Panc1 (cell line): ENCODE results near the gene DYNC1I1. TPM values are rescaled to one million over a fixed set of nuclear protein-coding genes. Genes with fewer than 3 reads are reported as not detected.

Source experiments
- ATAC-seq: fragments of 200-7000 bp; cut with Tn5 transposase; 2 replicates; pipeline ENCODE4 v1.9.1; 2020; ENCODE audit warnings: mild to moderate bottlenecking, moderate library complexity
- BruUV-seq: library from RNA; stranded (reverse); fragments of 400-500 nt; replicated peaks from 2 replicates; lab custom pipeline; 2021; lab: Mats Ljungman, UMichigan
- CTCF ChIA-PET: fragments of 300-600 bp; sonication (Branson Sonifier 250); formaldehyde crosslinking; loops from one replicate; lab custom pipeline; 2022; ENCODE audit warnings: antibody characterized with exemption; lab: Charles Lee
- POLR2A ChIA-PET: fragments of 300-600 bp; sonication (Branson Sonifier 250); formaldehyde crosslinking; loops from one replicate; lab custom pipeline; 2022; ENCODE audit warnings: antibody characterized with exemption; lab: Charles Lee
- DNase-seq: peaks from one replicate; pipeline ENCODE4 v3.0.0-alpha.2; 2010; ENCODE audit warnings: low read depth, low spot score
- H3K27ac ChIP-seq: 2 replicates; pipeline ENCODE4 v1.5.1; 2011; ENCODE audit warnings: mild to moderate bottlenecking, low read length, inconsistent platforms
- H3K27me3 ChIP-seq: fragments of 200-500 bp; sonication (Bioruptor generic); 2 replicates; pipeline ENCODE4 v1.6.0; 2014; ENCODE audit warnings: low read length, inconsistent platforms; ENCODE audit not compliant: control insufficient read depth, insufficient read depth
- H3K36me3 ChIP-seq: fragments of 200-500 bp; sonication (Bioruptor generic); 2 replicates; pipeline ENCODE4 v1.5.1; 2014; ENCODE audit warnings: inconsistent platforms, mild to moderate bottlenecking, low read length, moderate library complexity; ENCODE audit not compliant: control insufficient read depth, insufficient read depth
- H3K4me1 ChIP-seq: 2 replicates; pipeline ENCODE4 v1.5.1; 2011; ENCODE audit warnings: inconsistent platforms, mild to moderate bottlenecking, low read length, moderate library complexity; ENCODE audit not compliant: control insufficient read depth, insufficient read depth
- H3K4me3 ChIP-seq, 2 experiments: 2 replicates each; pipeline ENCODE4 v1.5.1; 2011 to 2012; ENCODE audit warnings: low read depth in 2 of 2, low read length in 2 of 2, mild to moderate bottlenecking in 2 of 2, inconsistent platforms in 1 of 2, moderate library complexity in 1 of 2
- H3K9me3 ChIP-seq: fragments of 200-500 bp; sonication (Bioruptor generic); 2 replicates; pipeline ENCODE4 v1.5.1; 2014; ENCODE audit warnings: low read depth, mild to moderate bottlenecking, inconsistent platforms, low read length, moderate library complexity; ENCODE audit not compliant: control insufficient read depth, insufficient read depth
- POLR2AphosphoS5 ChIP-seq: IDR thresholded peaks from 2 replicates; pipeline ENCODE4 v1.6.1; 2012; ENCODE audit warnings: mild to moderate bottlenecking, low read depth, low read length, moderate library complexity
- SIN3A ChIP-seq: IDR thresholded peaks from 2 replicates; pipeline ENCODE4 v1.6.1; 2012; ENCODE audit warnings: low read depth, mild to moderate bottlenecking, low read length, moderate library complexity, borderline replicate concordance; ENCODE audit not compliant: insufficient read depth
- TCF7L2 ChIP-seq: IDR thresholded peaks from 2 replicates; pipeline ENCODE4 v1.6.1; 2011; ENCODE audit warnings: mild to moderate bottlenecking, low read depth, low read length, inconsistent platforms
- in situ Hi-C: cut with HindIII; loops from 2 replicates; pipeline ENCODE4 v1.10.0; 2016; ENCODE audit warnings: low sequenced_read_pairs, low pct_unique_long_range_greater_than_20kb
- intact Hi-C: fragments of 100-400 bp; cut with micrococcal nuclease; formaldehyde crosslinking; loops from one replicate; pipeline ENCODE4 v1.10.0; 2022; ENCODE audit not compliant: unreplicated experiment
- total RNA-seq: library from RNA; stranded (reverse); gene quantifications from one replicate; pipeline ENCODE4 v1.2.1, GENCODE V29; 2021; ENCODE audit not compliant: unreplicated experiment
- TF ChIP-seq, protein P1 (sequence below), 2 experiments: IDR thresholded peaks; 2 replicates each; pipeline ENCODE4 v1.6.1; 2011 to 2012; ENCODE audit warnings: low read depth in 2 of 2, control low read depth in 1 of 2, low read length in 1 of 2, mild to moderate bottlenecking in 1 of 2, moderate library complexity in 1 of 2; ENCODE audit not compliant: insufficient read depth in 1 of 2
- TF ChIP-seq, protein P2 (sequence below): fragments of 450-650 bp; IDR thresholded peaks from 2 replicates; pipeline ENCODE4 v1.5.1; 2017; ENCODE audit warnings: mild to moderate bottlenecking

Gene DYNC1I1
- total RNA-seq, 1 experiment from 2014 or later: 0.13 TPM

DNA sequence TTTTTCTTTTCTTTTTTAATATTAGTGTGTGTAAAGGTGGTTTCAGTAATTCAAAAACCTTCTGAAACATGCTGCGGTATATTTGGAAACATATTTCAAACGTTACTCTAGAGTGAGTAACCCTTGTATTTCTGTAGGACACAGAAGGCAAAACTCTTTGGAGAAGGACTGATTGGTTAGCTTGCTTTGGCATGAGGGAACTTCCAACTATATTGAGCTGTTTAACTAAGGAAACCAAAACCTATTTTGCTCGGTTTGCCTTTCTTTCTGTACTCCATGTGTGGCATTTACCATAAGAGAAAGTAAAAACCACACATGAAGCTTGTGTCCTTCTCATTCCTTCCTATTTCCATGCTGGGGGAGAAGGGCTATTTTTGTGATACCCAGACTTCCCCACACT is 149.8 kb downstream of the DYNC1I1 start:
- no peak overlapping the region for H3K27ac ChIP-seq
- in situ Hi-C loops (no loop called here), intact Hi-C loops (no loop called here)
- ChIA-PET CTCF (no interaction called here), POLR2A (no interaction called here)
- DNase-seq (no peak), ATAC-seq (no peak)
- TF ChIP-seq, protein P1, sequence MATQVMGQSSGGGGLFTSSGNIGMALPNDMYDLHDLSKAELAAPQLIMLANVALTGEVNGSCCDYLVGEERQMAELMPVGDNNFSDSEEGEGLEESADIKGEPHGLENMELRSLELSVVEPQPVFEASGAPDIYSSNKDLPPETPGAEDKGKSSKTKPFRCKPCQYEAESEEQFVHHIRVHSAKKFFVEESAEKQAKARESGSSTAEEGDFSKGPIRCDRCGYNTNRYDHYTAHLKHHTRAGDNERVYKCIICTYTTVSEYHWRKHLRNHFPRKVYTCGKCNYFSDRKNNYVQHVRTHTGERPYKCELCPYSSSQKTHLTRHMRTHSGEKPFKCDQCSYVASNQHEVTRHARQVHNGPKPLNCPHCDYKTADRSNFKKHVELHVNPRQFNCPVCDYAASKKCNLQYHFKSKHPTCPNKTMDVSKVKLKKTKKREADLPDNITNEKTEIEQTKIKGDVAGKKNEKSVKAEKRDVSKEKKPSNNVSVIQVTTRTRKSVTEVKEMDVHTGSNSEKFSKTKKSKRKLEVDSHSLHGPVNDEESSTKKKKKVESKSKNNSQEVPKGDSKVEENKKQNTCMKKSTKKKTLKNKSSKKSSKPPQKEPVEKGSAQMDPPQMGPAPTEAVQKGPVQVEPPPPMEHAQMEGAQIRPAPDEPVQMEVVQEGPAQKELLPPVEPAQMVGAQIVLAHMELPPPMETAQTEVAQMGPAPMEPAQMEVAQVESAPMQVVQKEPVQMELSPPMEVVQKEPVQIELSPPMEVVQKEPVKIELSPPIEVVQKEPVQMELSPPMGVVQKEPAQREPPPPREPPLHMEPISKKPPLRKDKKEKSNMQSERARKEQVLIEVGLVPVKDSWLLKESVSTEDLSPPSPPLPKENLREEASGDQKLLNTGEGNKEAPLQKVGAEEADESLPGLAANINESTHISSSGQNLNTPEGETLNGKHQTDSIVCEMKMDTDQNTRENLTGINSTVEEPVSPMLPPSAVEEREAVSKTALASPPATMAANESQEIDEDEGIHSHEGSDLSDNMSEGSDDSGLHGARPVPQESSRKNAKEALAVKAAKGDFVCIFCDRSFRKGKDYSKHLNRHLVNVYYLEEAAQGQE (IDR thresholded peaks at IDR 0.05; ENCODE audit: insufficient read depth in 1 of 2, low read depth in 2 of 2, low read length in 1 of 2): no peak
- TF ChIP-seq TCF7L2: no peak
- no peak for TF ChIP-seq SIN3A
- no peak for TF ChIP-seq POLR2AphosphoS5
- TF ChIP-seq, protein P2, sequence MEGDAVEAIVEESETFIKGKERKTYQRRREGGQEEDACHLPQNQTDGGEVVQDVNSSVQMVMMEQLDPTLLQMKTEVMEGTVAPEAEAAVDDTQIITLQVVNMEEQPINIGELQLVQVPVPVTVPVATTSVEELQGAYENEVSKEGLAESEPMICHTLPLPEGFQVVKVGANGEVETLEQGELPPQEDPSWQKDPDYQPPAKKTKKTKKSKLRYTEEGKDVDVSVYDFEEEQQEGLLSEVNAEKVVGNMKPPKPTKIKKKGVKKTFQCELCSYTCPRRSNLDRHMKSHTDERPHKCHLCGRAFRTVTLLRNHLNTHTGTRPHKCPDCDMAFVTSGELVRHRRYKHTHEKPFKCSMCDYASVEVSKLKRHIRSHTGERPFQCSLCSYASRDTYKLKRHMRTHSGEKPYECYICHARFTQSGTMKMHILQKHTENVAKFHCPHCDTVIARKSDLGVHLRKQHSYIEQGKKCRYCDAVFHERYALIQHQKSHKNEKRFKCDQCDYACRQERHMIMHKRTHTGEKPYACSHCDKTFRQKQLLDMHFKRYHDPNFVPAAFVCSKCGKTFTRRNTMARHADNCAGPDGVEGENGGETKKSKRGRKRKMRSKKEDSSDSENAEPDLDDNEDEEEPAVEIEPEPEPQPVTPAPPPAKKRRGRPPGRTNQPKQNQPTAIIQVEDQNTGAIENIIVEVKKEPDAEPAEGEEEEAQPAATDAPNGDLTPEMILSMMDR: no peak
- H3K4me1 ChIP-seq: no peaks in the 10 kb centered on the region
- no peak overlapping the region for H3K4me3 ChIP-seq
- BruUV-seq: no TSS peak
- peaks cover 2% of the 10 kb centered on the region for H3K27me3 ChIP-seq
- no peaks in the 10 kb centered on the region for H3K36me3 ChIP-seq
- H3K9me3 ChIP-seq: no peaks in the 10 kb centered on the region

DNA sequence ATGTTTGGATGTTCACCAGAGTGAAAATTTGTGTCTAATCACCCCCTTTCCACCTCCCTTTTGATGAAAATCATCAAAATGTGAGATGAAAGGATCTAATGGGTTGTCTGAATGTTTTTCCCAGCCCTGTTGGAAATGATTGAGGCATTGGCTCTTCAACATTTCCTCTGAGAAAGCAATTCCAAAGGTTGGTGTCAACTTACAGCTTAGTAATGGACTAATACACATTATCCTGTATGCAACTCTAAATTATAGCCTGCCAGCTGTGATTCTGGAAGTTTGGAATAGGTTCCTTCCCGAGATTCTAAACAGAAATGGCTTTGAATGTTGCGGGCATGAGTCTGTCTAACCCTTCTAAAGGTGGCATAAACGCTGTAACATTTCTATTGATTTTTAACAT is 152.9 kb downstream of the DYNC1I1 start:
- Histone ChIP-seq H3K4me1 (no peaks in the 10 kb centered on the region), H3K27ac (no peak overlapping the region), H3K27me3 (peaks cover 2% of the 10 kb centered on the region), H3K4me3 (no peak overlapping the region), H3K36me3 (no peaks in the 10 kb centered on the region), H3K9me3 (no peaks in the 10 kb centered on the region)
- ChIA-PET POLR2A (no interaction called here), CTCF (no interaction called here)
- no TSS peak for BruUV-seq
- intact Hi-C loops (no loop called here), in situ Hi-C loops (no loop called here)
- DNase-seq: no peak
- TF ChIP-seq SIN3A (no peak), POLR2AphosphoS5 (no peak)
- TF ChIP-seq, protein P1 (IDR thresholded peaks at IDR 0.05; ENCODE audit: insufficient read depth in 1 of 2, low read depth in 2 of 2, low read length in 1 of 2): no peak
- TF ChIP-seq, protein P2: no peak
- ATAC-seq: no peak
